Transverse colon (tissue), 4 donors: Measurements from ENCODE around the gene RPL34. TPM values are rescaled to one million over a fixed set of nuclear protein-coding genes. Genes with fewer than 3 reads are reported as not detected.
"Not testable (repeated sequence)": the region's sequence is repeated elsewhere in the genome, so short reads cannot be mapped to it uniquely, and the experiment has no call there.

ENCODE experiments used
- DNase-seq: peaks from one replicate; pipeline ENCODE4 v3.0.0-alpha.2; 2019
- H3K27ac ChIP-seq, 4 donors: fragments of 200-600 bp; sonication (generic); 2 replicates each; pipeline ENCODE4 v1.5.1; 2016 to 2018; ENCODE audit warnings: inconsistent platforms in 4 of 4
- H3K27me3 ChIP-seq: fragments of 200-600 bp; sonication (generic); 2 replicates; pipeline ENCODE4 v1.5.1; 2017; ENCODE audit warnings: inconsistent platforms
- H3K36me3 ChIP-seq, 4 donors: fragments of 200-600 bp; sonication (generic); 2 replicates each; pipeline ENCODE4 v1.5.1; 2017 to 2019; ENCODE audit warnings: inconsistent platforms in 4 of 4
- H3K4me1 ChIP-seq, 4 donors: fragments of 200-600 bp; sonication (generic); 2 replicates each; pipeline ENCODE4 v1.5.1; 2017 to 2020; ENCODE audit warnings: inconsistent platforms in 4 of 4
- H3K4me3 ChIP-seq, 4 donors: fragments of 200-600 bp; sonication (generic); 1 replicate in 1 of 4; 2 replicates in 3 of 4; pipeline versions ENCODE4 v1.5.1 to v1.6.1; 2017 to 2019; ENCODE audit warnings: inconsistent platforms in 4 of 4
- H3K9me3 ChIP-seq, 2 donors: fragments of 200-600 bp; sonication (generic); 2 replicates each; pipeline ENCODE4 v1.5.1; 2017 to 2019; ENCODE audit warnings: inconsistent platforms in 2 of 2
- EP300 ChIP-seq: sonication (generic); formaldehyde crosslinking; IDR thresholded peaks from one replicate; pipeline ENCODE4 v1.6.1; 2017; ENCODE audit warnings: antibody characterized with exemption, low read depth
- POLR2A ChIP-seq: fragments of 450-650 bp; IDR thresholded peaks from one replicate; pipeline ENCODE4 v1.6.1; 2016; ENCODE audit warnings: antibody characterized with exemption, mild to moderate bottlenecking, moderate library complexity
- POLR2AphosphoS5 ChIP-seq, 3 donors: sonication (generic); formaldehyde crosslinking; IDR thresholded peaks; one replicate each; pipeline ENCODE4 v1.6.1; 2016; ENCODE audit warnings: antibody characterized with exemption in 3 of 3
- WGBS, 2 donors: methylation state at CpG; one replicate each; pipeline ENCODE4 v1.1.5; 2018; ENCODE audit warnings: low coverage in 1 of 2; 5-methylcytosine and 5-hydroxymethylcytosine counted together
- in situ Hi-C, 4 donors: fragments of 200-750 bp; cut with MboI; loops; one replicate each; pipeline versions ENCODE4 v1.15.0 to v1.15.1; 2017; ENCODE audit warnings: low sequenced_read_pairs in 3 of 4, low pct_ligation_motif_present in 1 of 4, low pct_unique_long_range_greater_than_20kb in 1 of 4
- intact Hi-C: fragments of 100-400 bp; cut with DNase I; formaldehyde crosslinking; loops from one replicate; pipeline ENCODE4 v1.15.1; 2023; ENCODE audit warnings: low total_unique reads
- total RNA-seq, 4 donors: library from RNA; depleted of rRNA; stranded (reverse); fragments of >200 nt; gene quantifications; one replicate each; pipeline ENCODE4 v1.1.0, GENCODE V29; 2016
- TF ChIP-seq, protein P1 (sequence below), 5 experiments: fragments of 200-600 bp in 3 of 5; fragments of 450-650 bp in 2 of 5; sonication (generic) in 3 of 5; IDR thresholded peaks; 1 replicate in 2 of 5; 2 replicates in 3 of 5; pipeline ENCODE4 v1.5.1; 2016 to 2017; ENCODE audit warnings: antibody characterized with exemption in 5 of 5, inconsistent platforms in 3 of 5, mild to moderate bottlenecking in 2 of 5, moderate library complexity in 1 of 5

RPL34 gene
- total RNA-seq, 4 donors from 2014 or later: 232 to 594 (median 443) TPM

DNA sequence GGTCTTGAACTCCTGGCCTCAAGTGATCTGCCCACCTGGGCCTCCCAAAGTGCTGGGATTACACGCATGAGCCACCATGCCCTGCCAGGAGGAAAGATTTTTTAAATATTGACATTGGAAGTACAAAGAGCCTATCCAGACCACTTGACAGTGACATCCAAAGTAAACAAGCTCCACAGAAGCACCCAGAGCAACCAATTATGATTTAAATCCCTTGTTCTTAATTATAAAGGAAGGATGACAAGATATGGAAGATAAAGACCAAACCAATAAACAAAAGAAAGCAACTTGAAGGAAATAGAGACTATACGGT is 27.7 kb upstream of the RPL34 start:
- in situ Hi-C loops (no loop called here), intact Hi-C loops (no loop called here)
- Histone ChIP-seq H3K4me1 (no peaks in the 10 kb centered on the region), H3K4me3 (no peak overlapping the region), H3K27ac (no peak overlapping the region), H3K36me3 (no peaks in the 10 kb centered on the region), H3K27me3 (no peaks in the 10 kb centered on the region), H3K9me3 (no peaks in the 10 kb centered on the region)
- TF ChIP-seq, protein P1, sequence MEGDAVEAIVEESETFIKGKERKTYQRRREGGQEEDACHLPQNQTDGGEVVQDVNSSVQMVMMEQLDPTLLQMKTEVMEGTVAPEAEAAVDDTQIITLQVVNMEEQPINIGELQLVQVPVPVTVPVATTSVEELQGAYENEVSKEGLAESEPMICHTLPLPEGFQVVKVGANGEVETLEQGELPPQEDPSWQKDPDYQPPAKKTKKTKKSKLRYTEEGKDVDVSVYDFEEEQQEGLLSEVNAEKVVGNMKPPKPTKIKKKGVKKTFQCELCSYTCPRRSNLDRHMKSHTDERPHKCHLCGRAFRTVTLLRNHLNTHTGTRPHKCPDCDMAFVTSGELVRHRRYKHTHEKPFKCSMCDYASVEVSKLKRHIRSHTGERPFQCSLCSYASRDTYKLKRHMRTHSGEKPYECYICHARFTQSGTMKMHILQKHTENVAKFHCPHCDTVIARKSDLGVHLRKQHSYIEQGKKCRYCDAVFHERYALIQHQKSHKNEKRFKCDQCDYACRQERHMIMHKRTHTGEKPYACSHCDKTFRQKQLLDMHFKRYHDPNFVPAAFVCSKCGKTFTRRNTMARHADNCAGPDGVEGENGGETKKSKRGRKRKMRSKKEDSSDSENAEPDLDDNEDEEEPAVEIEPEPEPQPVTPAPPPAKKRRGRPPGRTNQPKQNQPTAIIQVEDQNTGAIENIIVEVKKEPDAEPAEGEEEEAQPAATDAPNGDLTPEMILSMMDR (IDR thresholded peaks at IDR 0.05): no peak
- TF ChIP-seq POLR2A (no peak), POLR2AphosphoS5 (IDR thresholded peaks at IDR 0.05) (no peak), EP300 (no peak)
- WGBS, 2 donors: 56% methylated on average over 2 of the region's 2 CpGs; no CpG with 5 or more reads in 1 of the 2 donors
- DNase-seq: no peak

DNA sequence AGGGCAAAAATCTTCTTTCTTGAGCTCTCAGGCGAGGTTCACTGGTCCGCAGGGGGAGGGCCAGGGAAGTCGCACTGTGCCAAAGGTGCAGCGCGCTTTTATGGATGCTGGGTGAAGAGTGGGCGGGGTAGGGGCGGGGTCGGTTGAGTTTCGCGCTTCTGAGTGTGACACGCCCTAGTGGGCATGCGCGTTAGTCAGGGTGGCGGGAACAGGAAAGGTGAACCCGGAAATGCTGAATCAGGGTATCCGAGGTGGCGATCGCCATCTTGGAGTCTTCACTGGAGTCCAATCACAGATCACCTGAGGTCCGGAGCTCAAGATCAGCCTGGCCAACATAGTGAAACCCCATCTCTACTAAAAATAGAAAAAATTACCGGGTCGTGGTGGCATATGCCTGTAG is 26.1 kb upstream of the RPL34 start:
- H3K9me3 ChIP-seq, H3K4me1 ChIP-seq, H3K36me3 ChIP-seq, in situ Hi-C loops, H3K27me3 ChIP-seq, intact Hi-C loops, H3K4me3 ChIP-seq, H3K27ac ChIP-seq, DNase-seq: not testable (repeated sequence)
- 96% methylated on average over 21 of the region's 21 CpGs; no CpG with 5 or more reads in 1 of the 2 donors for WGBS, 2 donors

DNA sequence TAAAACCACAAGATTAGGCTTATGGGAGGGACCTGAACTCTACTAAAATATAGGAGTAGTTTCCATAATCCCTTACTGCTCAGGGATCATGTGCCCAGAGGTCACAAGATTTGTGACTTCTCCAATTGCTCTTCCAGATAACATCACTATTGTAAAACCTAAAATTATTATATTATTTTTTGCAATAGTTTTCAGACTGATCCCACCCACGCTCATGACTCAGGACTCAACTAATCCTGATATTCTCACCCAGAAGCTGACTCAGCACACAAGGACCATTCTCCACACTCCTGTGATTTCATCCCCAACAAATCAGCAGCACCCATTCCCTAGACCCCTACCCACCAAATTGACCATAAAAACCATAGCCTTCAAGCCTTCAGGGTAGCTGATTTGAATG is 24.0 kb upstream of the RPL34 start:
- Histone ChIP-seq H3K4me1 (no peaks in the 10 kb centered on the region), H3K27me3 (no peaks in the 10 kb centered on the region), H3K36me3 (no peaks in the 10 kb centered on the region), H3K4me3 (no peak overlapping the region), H3K27ac (no peak overlapping the region), H3K9me3 (no peaks in the 10 kb centered on the region)
- in situ Hi-C loops: no loop called here
- 96% methylated on average over 1 of the region's 1 CpG; no CpG with 5 or more reads in 1 of the 2 donors for WGBS, 2 donors
- DNase-seq: no peak
- TF ChIP-seq EP300 (no peak), POLR2AphosphoS5 (IDR thresholded peaks at IDR 0.05) (no peak), POLR2A (no peak)
- TF ChIP-seq, protein P1 (IDR thresholded peaks at IDR 0.05): no peak
- intact Hi-C loops: no loop called here

DNA sequence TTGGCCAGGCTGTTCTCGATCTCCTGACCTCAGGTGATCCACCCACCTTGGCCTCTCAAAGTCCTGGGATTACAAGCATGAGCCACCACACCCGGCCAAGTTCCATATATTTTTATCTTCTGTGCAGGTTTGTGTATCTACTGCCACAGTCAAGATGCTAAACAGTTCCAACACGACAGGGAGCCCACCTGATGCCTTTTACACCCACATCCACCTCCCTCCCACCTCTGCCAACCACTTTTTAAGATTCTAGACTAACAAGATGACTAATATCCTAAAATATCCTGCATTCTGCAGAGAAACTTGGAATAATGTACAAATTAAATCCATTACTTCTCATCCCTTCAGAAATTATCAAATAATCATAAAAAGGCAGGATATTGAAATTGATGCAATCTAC is 19.3 kb upstream of the RPL34 start:
- H3K27me3 ChIP-seq: no peaks in the 10 kb centered on the region
- H3K27ac ChIP-seq: no peak overlapping the region
- intact Hi-C loops: no loop called here
- H3K9me3 ChIP-seq: no peaks in the 10 kb centered on the region
- DNase-seq: no peak
- H3K36me3 ChIP-seq: no peaks in the 10 kb centered on the region
- no peak for TF ChIP-seq POLR2A
- TF ChIP-seq, protein P1 (IDR thresholded peaks at IDR 0.05): no peak
- no peak for TF ChIP-seq POLR2AphosphoS5 (IDR thresholded peaks at IDR 0.05)
- TF ChIP-seq EP300: no peak
- no peaks in the 10 kb centered on the region for H3K4me1 ChIP-seq
- WGBS, 2 donors: 63 to 80% methylated on average over 1 to 3 of the region's 3 CpGs
- in situ Hi-C loops: no loop called here
- no peak overlapping the region for H3K4me3 ChIP-seq

DNA sequence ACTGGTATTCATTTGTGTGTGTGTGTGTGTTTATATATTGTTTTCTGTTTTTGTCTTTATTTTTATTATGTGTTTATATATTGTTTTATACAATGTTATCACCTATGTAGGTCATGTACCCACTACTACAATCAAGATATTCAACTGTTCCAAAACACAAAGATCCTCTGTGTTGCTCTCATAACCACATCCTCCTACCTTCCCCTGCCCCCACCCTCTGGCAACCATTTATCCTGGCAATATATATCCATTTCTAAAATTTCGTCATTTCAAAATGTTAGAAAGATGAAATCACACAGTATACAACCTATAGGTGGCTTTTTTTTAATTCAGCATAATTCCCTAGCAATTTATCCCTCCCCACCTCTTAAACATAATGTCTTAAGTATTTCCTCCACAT is 18.8 kb upstream of the RPL34 start:
- Histone ChIP-seq H3K4me3 (no peak overlapping the region), H3K27ac (no peak overlapping the region), H3K4me1 (no peaks in the 10 kb centered on the region), H3K9me3 (no peaks in the 10 kb centered on the region), H3K36me3 (no peaks in the 10 kb centered on the region), H3K27me3 (no peaks in the 10 kb centered on the region)
- TF ChIP-seq POLR2AphosphoS5 (IDR thresholded peaks at IDR 0.05) (no peak), POLR2A (no peak), EP300 (no peak)
- TF ChIP-seq, protein P1 (IDR thresholded peaks at IDR 0.05): no peak
- in situ Hi-C loops (no loop called here), intact Hi-C loops (no loop called here)
- no peak for DNase-seq
- WGBS, 2 donors: 76 to 80% methylated on average over 1 of the region's 1 CpG
